Fibroblast of lung (primary cell): ENCODE results near the gene PRMT5.

ENCODE experiments used
- EZH2 ChIP-seq: IDR thresholded peaks from 2 replicates; pipeline ENCODE4 v1.5.1; 2012; ENCODE audit warnings: low read length, control low read depth, mild to moderate bottlenecking; ENCODE audit errors: missing control alignments
- TF ChIP-seq, protein P1 (sequence below), 2 donors: IDR thresholded peaks in 1 of 2; conservative IDR thresholded peaks in 1 of 2; 1 replicate in 1 of 2; 2 replicates in 1 of 2; pipeline ENCODE4 v1.5.1; 2011 to 2012; ENCODE audit warnings: low read length in 2 of 2, control low read depth in 1 of 2, inconsistent platforms in 1 of 2, low read depth in 1 of 2, mild to moderate bottlenecking in 1 of 2

- TF ChIP-seq, protein P1, sequence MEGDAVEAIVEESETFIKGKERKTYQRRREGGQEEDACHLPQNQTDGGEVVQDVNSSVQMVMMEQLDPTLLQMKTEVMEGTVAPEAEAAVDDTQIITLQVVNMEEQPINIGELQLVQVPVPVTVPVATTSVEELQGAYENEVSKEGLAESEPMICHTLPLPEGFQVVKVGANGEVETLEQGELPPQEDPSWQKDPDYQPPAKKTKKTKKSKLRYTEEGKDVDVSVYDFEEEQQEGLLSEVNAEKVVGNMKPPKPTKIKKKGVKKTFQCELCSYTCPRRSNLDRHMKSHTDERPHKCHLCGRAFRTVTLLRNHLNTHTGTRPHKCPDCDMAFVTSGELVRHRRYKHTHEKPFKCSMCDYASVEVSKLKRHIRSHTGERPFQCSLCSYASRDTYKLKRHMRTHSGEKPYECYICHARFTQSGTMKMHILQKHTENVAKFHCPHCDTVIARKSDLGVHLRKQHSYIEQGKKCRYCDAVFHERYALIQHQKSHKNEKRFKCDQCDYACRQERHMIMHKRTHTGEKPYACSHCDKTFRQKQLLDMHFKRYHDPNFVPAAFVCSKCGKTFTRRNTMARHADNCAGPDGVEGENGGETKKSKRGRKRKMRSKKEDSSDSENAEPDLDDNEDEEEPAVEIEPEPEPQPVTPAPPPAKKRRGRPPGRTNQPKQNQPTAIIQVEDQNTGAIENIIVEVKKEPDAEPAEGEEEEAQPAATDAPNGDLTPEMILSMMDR (conservative IDR thresholded peaks at IDR 0.05 in 1 of 2, IDR thresholded peaks at IDR 0.05 in 1 of 2; ENCODE audit: low read depth in 1 of 2, low read length in 2 of 2) = no peak
- no peak for TF ChIP-seq EZH2
These were observed 37.6 kb upstream of the PRMT5 start for GRCh38 chr14:22966783-22967269.
